Measurements from ENCODE around the gene EPHB6. TPM values are rescaled to one million over a fixed set of nuclear protein-coding genes. Genes with fewer than 3 reads are reported as not detected.

EPHB6 gene
- total RNA-seq, 1 donor from 2014 or later, result 4.4 TPM

- no peaks in the 10 kb centered on the region for H3K4me1 ChIP-seq
- peaks cover 5% of the 10 kb centered on the region for H3K9me3 ChIP-seq (replicated peaks)
- intact Hi-C loops (cut with micrococcal nuclease), result no loop called here
Measured at GRCh38 chr7:142817506-142817905, 37.4 kb upstream of the EPHB6 start.

DNA sequence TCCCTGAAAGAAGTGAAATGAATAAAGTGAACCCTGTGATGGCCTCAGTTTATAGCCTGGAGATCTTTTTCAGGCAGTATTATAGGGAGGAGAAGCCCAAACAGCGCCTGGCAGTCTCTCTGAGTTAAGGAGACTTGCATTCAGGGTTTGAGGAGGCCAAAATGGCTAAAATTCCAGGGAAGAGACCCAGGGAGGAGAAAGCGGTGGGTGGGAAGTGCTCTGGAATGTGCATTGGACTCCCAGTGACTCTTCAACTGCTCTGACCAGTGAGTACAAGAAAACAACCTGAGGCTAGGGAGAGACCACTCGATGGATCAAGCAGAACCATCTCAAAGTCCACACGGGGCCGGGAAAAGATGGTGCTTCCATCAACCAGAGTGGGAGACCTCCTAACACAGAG is 35.3 kb upstream of the EPHB6 start:
- Histone ChIP-seq H3K4me3 (no peak overlapping the region), H3K36me3 (no peaks in the 10 kb centered on the region), H3K27me3 (ENCODE audit: low read depth) (peaks cover 52% of the 10 kb centered on the region), H3K27ac (replicated peaks) (no peak overlapping the region), H3K9me3 (replicated peaks) (peaks cover 18% of the 10 kb centered on the region), H3K4me1 (no peaks in the 10 kb centered on the region)
- no peak for TF ChIP-seq CTCF (IDR thresholded peaks at IDR 0.05; ENCODE audit: borderline replicate concordance)
- DNase-seq, result no peak
- intact Hi-C loops (cut with micrococcal nuclease), result no loop called here

More at GRCh38 chr7:142817506-142817905, 37.4 kb upstream of the EPHB6 start:
- H3K36me3 ChIP-seq, result no peaks in the 10 kb centered on the region
- no peak for TF ChIP-seq CTCF (IDR thresholded peaks at IDR 0.05; ENCODE audit: borderline replicate concordance)
- no peak for DNase-seq
- no peak overlapping the region for H3K4me3 ChIP-seq
- H3K27ac ChIP-seq (replicated peaks), result no peak overlapping the region
- H3K27me3 ChIP-seq (ENCODE audit: low read depth), result peaks cover 72% of the 10 kb centered on the region

DNA sequence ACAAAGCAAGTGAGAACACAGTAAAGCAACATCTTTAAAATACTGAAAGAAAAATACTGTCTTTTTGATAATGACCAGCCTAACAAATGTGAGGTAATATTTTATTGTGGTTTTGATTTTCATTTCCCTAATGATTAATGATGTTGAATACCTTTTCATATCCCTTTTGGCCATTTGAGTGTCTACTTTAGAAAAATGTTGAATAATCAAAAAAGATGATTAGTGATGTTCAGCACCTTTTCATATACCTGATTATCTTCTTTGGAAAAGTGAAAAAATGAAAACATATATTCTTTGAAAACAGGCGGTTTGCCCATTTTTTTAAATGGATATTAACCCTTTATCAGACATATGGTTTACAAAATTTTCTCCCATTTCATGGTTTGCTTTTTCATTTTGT is 32.2 kb upstream of the EPHB6 start:
- Histone ChIP-seq H3K36me3 (no peaks in the 10 kb centered on the region), H3K4me1 (no peaks in the 10 kb centered on the region), H3K27me3 (ENCODE audit: low read depth) (peaks cover 31% of the 10 kb centered on the region), H3K4me3 (no peak overlapping the region), H3K27ac (replicated peaks) (no peak overlapping the region), H3K9me3 (replicated peaks) (peaks cover 18% of the 10 kb centered on the region)
- intact Hi-C loops (cut with micrococcal nuclease), result no loop called here
- no peak for DNase-seq
- no peak for TF ChIP-seq CTCF (IDR thresholded peaks at IDR 0.05; ENCODE audit: borderline replicate concordance)

- H3K36me3 ChIP-seq, result no peaks in the 10 kb centered on the region
- no peak overlapping the region for H3K27ac ChIP-seq (replicated peaks)
- no peak overlapping the region for H3K4me3 ChIP-seq
- no peaks in the 10 kb centered on the region for H3K4me1 ChIP-seq
- TF ChIP-seq CTCF (IDR thresholded peaks at IDR 0.05; ENCODE audit: borderline replicate concordance), result no peak
- intact Hi-C loops (cut with micrococcal nuclease), result no loop called here
- H3K9me3 ChIP-seq (replicated peaks), result peaks cover 8% of the 10 kb centered on the region
- DNase-seq, result no peak
- peaks cover 27% of the 10 kb centered on the region for H3K27me3 ChIP-seq (ENCODE audit: low read depth)
Measured at GRCh38 chr7:142827951-142828500, 26.9 kb upstream of the EPHB6 start.

DNA sequence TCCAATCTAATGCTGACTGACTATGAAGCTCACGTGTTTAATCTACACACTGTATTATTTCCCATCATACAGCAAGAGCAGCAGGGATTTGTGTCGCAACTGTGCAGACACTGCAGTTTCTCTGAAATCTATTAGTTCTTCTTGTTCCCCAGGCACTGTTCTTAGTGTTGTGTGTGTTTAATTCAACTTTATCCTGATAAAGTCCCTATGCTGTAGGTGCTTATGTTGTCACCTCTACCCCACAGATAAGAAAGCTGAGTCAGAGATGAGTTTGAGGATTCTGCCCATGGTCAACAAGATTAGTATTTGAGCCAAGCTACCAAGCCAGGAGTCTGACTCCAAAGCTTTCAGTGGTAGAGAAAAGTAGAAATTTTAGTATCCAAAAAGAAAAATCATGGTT is 22.5 kb upstream of the EPHB6 start:
- intact Hi-C loops (cut with micrococcal nuclease), result no loop called here
- H3K4me1 ChIP-seq, result no peaks in the 10 kb centered on the region
- no peak for DNase-seq

More for the DNA sequence above, 22.5 kb upstream of the EPHB6 start:
- H3K4me3 ChIP-seq, result no peak overlapping the region
- H3K27ac ChIP-seq (replicated peaks), result no peak overlapping the region
- H3K36me3 ChIP-seq, result no peaks in the 10 kb centered on the region
- H3K9me3 ChIP-seq (replicated peaks), result no peaks in the 10 kb centered on the region
- H3K27me3 ChIP-seq (ENCODE audit: low read depth), result peaks cover 21% of the 10 kb centered on the region
- TF ChIP-seq CTCF (IDR thresholded peaks at IDR 0.05; ENCODE audit: borderline replicate concordance), result no peak

All from left ventricle myocardium inferior (tissue), 1 donor.